HG03066 (cell line): Measurements from ENCODE around the gene CIROP.

ENCODE experiments used
- ATAC-seq: cut with Tn5 transposase; IDR thresholded peaks from one replicate; pipeline ENCODE4 v1.9.1; 2021; ENCODE audit warnings: low read depth; ENCODE audit not compliant: unreplicated experiment

The CIROP gene

GRCh38 chr14:23095196-23096108, 9.3 kb downstream of the CIROP start, which contains the start of gene C14orf119:
TSS of gene C14orf119 (plus strand) at chr14:23095505. CDS start at chr14:23097659, 2,154 bp downstream.
- ATAC-seq: peak; percentile 91

- ATAC-seq: peak; percentile 24
Observed at GRCh38 chr14:23094666-23095195, 10.1 kb downstream of the CIROP start, which contains the start of gene ACIN1. TSS of gene ACIN1 (minus strand) at chr14:23095136. CDS start at chr14:23095112, 24 bp downstream.

GRCh38 chr14:23093991-23094665, 10.7 kb downstream of the CIROP start:
- no peak for ATAC-seq

GRCh38 chr14:23093526-23093925, 11.3 kb downstream of the CIROP start:
- ATAC-seq: no peak

- no peak for ATAC-seq
Observed at GRCh38 chr14:23093104-23093503, 11.7 kb downstream of the CIROP start.

- ATAC-seq: no peak
Observed at GRCh38 chr14:23091294-23092225, 13.2 kb downstream of the CIROP start.

GRCh38 chr14:23090254-23090636, 14.5 kb downstream of the CIROP start:
- no peak for ATAC-seq

- no peak for ATAC-seq
Observed at GRCh38 chr14:23089498-23090253, 15.1 kb downstream of the CIROP start.

- no peak for ATAC-seq
Observed at GRCh38 chr14:23086565-23086964, 18.2 kb downstream of the CIROP start.

GRCh38 chr14:23085458-23085857, 19.3 kb downstream of the CIROP start:
- no peak for ATAC-seq

GRCh38 chr14:23080474-23080873, 24.3 kb downstream of the CIROP start:
- ATAC-seq: no peak

- no peak for ATAC-seq
Observed at GRCh38 chr14:23079716-23080115, 25.1 kb downstream of the CIROP start.

- no peak for ATAC-seq
Observed at GRCh38 chr14:23078692-23079116, 26.1 kb downstream of the CIROP start.

GRCh38 chr14:23077962-23078361, 26.8 kb downstream of the CIROP start:
- no peak for ATAC-seq

GRCh38 chr14:23076785-23077408, 27.9 kb downstream of the CIROP start:
- no peak for ATAC-seq

- no peak for ATAC-seq
Observed at GRCh38 chr14:23074906-23075305, 29.9 kb downstream of the CIROP start.

- no peak for ATAC-seq
Observed at GRCh38 chr14:23071921-23072539, 32.8 kb downstream of the CIROP start.

GRCh38 chr14:23071244-23071920, 33.4 kb downstream of the CIROP start:
- ATAC-seq: peak; percentile 80
